Spleen (tissue), 7 donors: ENCODE data around the gene PACSIN3.

ENCODE experiments used
- CTCF ChIP-seq, 11 experiments: fragments of 200-600 bp in 7 of 11; fragments of 450-650 bp in 4 of 11; sonication (generic) in 4 of 11; IDR thresholded peaks in 8 of 11; conservative IDR thresholded peaks in 3 of 11; 1 replicate in 7 of 11; 2 replicates in 4 of 11; pipeline versions ENCODE4 v1.4.0 to v1.8.0; 2016 to 2021; ENCODE audit warnings: antibody characterized with exemption in 11 of 11, inconsistent platforms in 4 of 11, mild to moderate bottlenecking in 1 of 11
- POLR2AphosphoS5 ChIP-seq, 3 donors: sonication (generic); formaldehyde crosslinking; IDR thresholded peaks; one replicate each; pipeline ENCODE4 v1.5.1; 2017; ENCODE audit warnings: antibody characterized with exemption in 3 of 3
- donor health status: DM: no; HTN: no; CAD: no; lungs with moderate emphysema.
- donor health status: DM: no; HTN: no; CAD: no.
- donor health status: DM: no; HTN: no; CAD: no.

GRCh38 chr11:47187723-47188122 is 1.5 kb upstream of the PACSIN3 start:
- TF ChIP-seq CTCF (IDR thresholded peaks at IDR 0.05 in 8 of 11, conservative IDR thresholded peaks at IDR 0.05 in 3 of 11): no peak
- TF ChIP-seq POLR2AphosphoS5 (IDR thresholded peaks at IDR 0.05): no peak
